Sigmoid colon (tissue), 4 donors: ENCODE data around the gene CENPP.
A peak's percentile ranks its signal among the peaks of the same experiment; 100 is the strongest.

Source experiments
- POLR2A ChIP-seq, 2 donors: fragments of 450-650 bp; IDR thresholded peaks; one replicate each; pipeline ENCODE4 v1.6.1; 2016; ENCODE audit warnings: antibody characterized with exemption in 2 of 2, mild to moderate bottlenecking in 2 of 2, moderate library complexity in 2 of 2
- POLR2AphosphoS5 ChIP-seq, 4 donors: sonication (generic); formaldehyde crosslinking; IDR thresholded peaks; one replicate each; pipeline ENCODE4 v1.6.1; 2017; ENCODE audit warnings: antibody characterized with exemption in 4 of 4
- TF ChIP-seq, protein P1 (sequence below), 4 experiments: fragments of 450-650 bp in 3 of 4; fragments of 200-600 bp in 1 of 4; IDR thresholded peaks; one replicate each; pipeline ENCODE4 v1.5.1; 2016 to 2019; ENCODE audit warnings: antibody characterized with exemption in 4 of 4, mild to moderate bottlenecking in 3 of 4, moderate library complexity in 2 of 4

- TF ChIP-seq, protein P1, sequence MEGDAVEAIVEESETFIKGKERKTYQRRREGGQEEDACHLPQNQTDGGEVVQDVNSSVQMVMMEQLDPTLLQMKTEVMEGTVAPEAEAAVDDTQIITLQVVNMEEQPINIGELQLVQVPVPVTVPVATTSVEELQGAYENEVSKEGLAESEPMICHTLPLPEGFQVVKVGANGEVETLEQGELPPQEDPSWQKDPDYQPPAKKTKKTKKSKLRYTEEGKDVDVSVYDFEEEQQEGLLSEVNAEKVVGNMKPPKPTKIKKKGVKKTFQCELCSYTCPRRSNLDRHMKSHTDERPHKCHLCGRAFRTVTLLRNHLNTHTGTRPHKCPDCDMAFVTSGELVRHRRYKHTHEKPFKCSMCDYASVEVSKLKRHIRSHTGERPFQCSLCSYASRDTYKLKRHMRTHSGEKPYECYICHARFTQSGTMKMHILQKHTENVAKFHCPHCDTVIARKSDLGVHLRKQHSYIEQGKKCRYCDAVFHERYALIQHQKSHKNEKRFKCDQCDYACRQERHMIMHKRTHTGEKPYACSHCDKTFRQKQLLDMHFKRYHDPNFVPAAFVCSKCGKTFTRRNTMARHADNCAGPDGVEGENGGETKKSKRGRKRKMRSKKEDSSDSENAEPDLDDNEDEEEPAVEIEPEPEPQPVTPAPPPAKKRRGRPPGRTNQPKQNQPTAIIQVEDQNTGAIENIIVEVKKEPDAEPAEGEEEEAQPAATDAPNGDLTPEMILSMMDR (IDR thresholded peaks at IDR 0.05): peak in 2 of 4 experiments; percentile 7 to 20
- TF ChIP-seq POLR2AphosphoS5 (IDR thresholded peaks at IDR 0.05) (peak; percentile 72 to 93 (median 84)), POLR2A (IDR thresholded peaks at IDR 0.05) (peak; percentile 19)
These were observed 32.1 kb upstream of the CENPP start, which contains the start of gene IARS1 for GRCh38 chr9:92293452-92294296.
